Astrocyte (in vitro differentiated cells and primary cell): ENCODE data around the gene APOBEC3B.

Source experiments
- CTCF ChIP-seq: IDR thresholded peaks from 2 replicates; pipeline ENCODE4 v1.5.1; 2011; ENCODE audit warnings: low read depth, mild to moderate bottlenecking, inconsistent platforms, low read length, moderate library complexity; ENCODE audit not compliant: insufficient read depth
- EZH2 ChIP-seq: IDR thresholded peaks from 2 replicates; pipeline ENCODE4 v1.6.1; 2012; ENCODE audit warnings: mild to moderate bottlenecking, low read length, inconsistent platforms; ENCODE audit not compliant: insufficient read depth

GRCh38 chr22:38935616-38936015 lies 46.5 kb upstream of the APOBEC3B start:
- TF ChIP-seq CTCF = no peak
- no peak for TF ChIP-seq EZH2
